ENCODE results near the gene SLC7A10. TPM values are rescaled to one million over a fixed set of nuclear protein-coding genes. Genes with fewer than 3 reads are reported as not detected.

Gene SLC7A10
- total RNA-seq, 4 donors from 2014 or later: not detected

GRCh38 chr19:33252418-33252962 is 26.8 kb upstream of the SLC7A10 start:
- H3K9me3 ChIP-seq: peaks cover 0 to 3% (median under 1%) of the 10 kb centered on the region in 4 donors
- WGBS: 91% methylated on average over 3 of the region's 4 CpGs
- TF ChIP-seq CTCF (IDR thresholded peaks at IDR 0.05) (no peak), POLR2AphosphoS5 (IDR thresholded peaks at IDR 0.05) (no peak), EP300 (IDR thresholded peaks at IDR 0.05) (no peak), POLR2A (IDR thresholded peaks at IDR 0.05; ENCODE audit: low read depth) (no peak)
- intact Hi-C loops (cut with DNase I): no loop called here
- H3K27me3 ChIP-seq: peaks cover 0 to 41% (median 0%) of the 10 kb centered on the region in 4 donors
- H3K36me3 ChIP-seq: no peaks in the 10 kb centered on the region
- H3K4me3 ChIP-seq: no peak overlapping the region
- H3K27ac ChIP-seq (replicated peaks in 1 of 4): no peak overlapping the region
- no peak for DNase-seq (ENCODE audit: extremely low spot score)
- H3K4me1 ChIP-seq: no peaks in the 10 kb centered on the region

GRCh38 chr19:33251526-33252090 is 26.0 kb upstream of the SLC7A10 start:
- Histone ChIP-seq H3K9me3 (no peaks in the 10 kb centered on the region), H3K4me1 (no peaks in the 10 kb centered on the region), H3K4me3 (no peak overlapping the region), H3K36me3 (no peaks in the 10 kb centered on the region), H3K27me3 (peaks cover 0 to 41% (median 0%) of the 10 kb centered on the region in 4 donors), H3K27ac (replicated peaks in 1 of 4) (no peak overlapping the region)
- intact Hi-C loops (cut with DNase I): no loop called here
- TF ChIP-seq POLR2AphosphoS5 (IDR thresholded peaks at IDR 0.05) (no peak), EP300 (IDR thresholded peaks at IDR 0.05) (no peak), CTCF (IDR thresholded peaks at IDR 0.05) (no peak), POLR2A (IDR thresholded peaks at IDR 0.05; ENCODE audit: low read depth) (no peak)
- 77% methylated on average over 13 of the region's 17 CpGs for WGBS
- DNase-seq (ENCODE audit: extremely low spot score): no peak

- Histone ChIP-seq H3K27ac (replicated peaks in 1 of 4) (no peak overlapping the region), H3K9me3 (peaks cover 0 to 2% (median under 1%) of the 10 kb centered on the region in 4 donors), H3K36me3 (no peaks in the 10 kb centered on the region), H3K4me1 (no peaks in the 10 kb centered on the region), H3K4me3 (no peak overlapping the region), H3K27me3 (peaks cover 0 to 41% (median 0%) of the 10 kb centered on the region in 4 donors)
- intact Hi-C loops (cut with DNase I): no loop called here
- no peak for DNase-seq (ENCODE audit: extremely low spot score)
- WGBS: 62% methylated on average over 9 of the region's 12 CpGs
- no peak for TF ChIP-seq POLR2A (IDR thresholded peaks at IDR 0.05; ENCODE audit: low read depth)
Observed at GRCh38 chr19:33251076-33251475, 25.4 kb upstream of the SLC7A10 start.

- peaks cover 0 to 8% (median 6%) of the 10 kb centered on the region in 4 donors for H3K9me3 ChIP-seq
- 85% methylated on average over 1 of the region's 1 CpG for WGBS
- H3K4me1 ChIP-seq: no peaks in the 10 kb centered on the region
- no peak overlapping the region for H3K27ac ChIP-seq (replicated peaks in 1 of 4)
- peaks cover 0 to 41% (median 0%) of the 10 kb centered on the region in 4 donors for H3K27me3 ChIP-seq
- TF ChIP-seq CTCF (IDR thresholded peaks at IDR 0.05) (no peak), POLR2AphosphoS5 (IDR thresholded peaks at IDR 0.05) (no peak), EP300 (IDR thresholded peaks at IDR 0.05) (no peak), POLR2A (IDR thresholded peaks at IDR 0.05; ENCODE audit: low read depth) (no peak)
- intact Hi-C loops (cut with DNase I): no loop called here
- DNase-seq (ENCODE audit: extremely low spot score): no peak
- no peaks in the 10 kb centered on the region for H3K36me3 ChIP-seq
- no peak overlapping the region for H3K4me3 ChIP-seq
Observed at GRCh38 chr19:33250500-33250899, 24.9 kb upstream of the SLC7A10 start.

- H3K27me3 ChIP-seq: peaks cover 0 to 41% (median 0%) of the 10 kb centered on the region in 4 donors
- no peak for DNase-seq (ENCODE audit: extremely low spot score)
- H3K4me1 ChIP-seq: no peaks in the 10 kb centered on the region
- intact Hi-C loops (cut with DNase I): no loop called here
- TF ChIP-seq CTCF (IDR thresholded peaks at IDR 0.05) (no peak), POLR2A (IDR thresholded peaks at IDR 0.05; ENCODE audit: low read depth) (no peak), POLR2AphosphoS5 (IDR thresholded peaks at IDR 0.05) (no peak), EP300 (IDR thresholded peaks at IDR 0.05) (no peak)
- no peak overlapping the region for H3K4me3 ChIP-seq
- no peaks in the 10 kb centered on the region for H3K36me3 ChIP-seq
- H3K27ac ChIP-seq (replicated peaks in 1 of 4): no peak overlapping the region
- 86% methylated on average over 3 of the region's 3 CpGs for WGBS
- H3K9me3 ChIP-seq: peaks cover 0 to 13% (median 9%) of the 10 kb centered on the region in 4 donors
Observed at GRCh38 chr19:33249740-33250366, 24.2 kb upstream of the SLC7A10 start.

Data from esophagus muscularis mucosa (tissue), 4 donors.